Panc1 (cell line): ENCODE results near the gene MRPL3.

Experiments used
- CTCF ChIP-seq: fragments of 450-650 bp; IDR thresholded peaks from 2 replicates; pipeline ENCODE4 v1.5.1; 2017; ENCODE audit warnings: mild to moderate bottlenecking
- REST ChIP-seq, 2 experiments: IDR thresholded peaks; 2 replicates each; pipeline ENCODE4 v1.6.1; 2011 to 2012; ENCODE audit warnings: low read depth in 2 of 2, control low read depth in 1 of 2, low read length in 1 of 2, mild to moderate bottlenecking in 1 of 2, moderate library complexity in 1 of 2; ENCODE audit not compliant: insufficient read depth in 1 of 2

- TF ChIP-seq CTCF, result no peak
- TF ChIP-seq REST (IDR thresholded peaks at IDR 0.05; ENCODE audit: insufficient read depth in 1 of 2, low read depth in 2 of 2, low read length in 1 of 2), result no peak
These were observed 17.7 kb downstream of the MRPL3 start for GRCh38 chr3:131485119-131485518.
